Activated naive CD8-positive, alpha-beta T cell treated with anti-CD3 and anti-CD28 coated beads, Interleukin-2, amount 10 ng/mL, durations not matched to agents 7 days and 5 days (primary cell): ENCODE results near the gene CSTA. TPM values are rescaled to one million over a fixed set of nuclear protein-coding genes. Genes with fewer than 3 reads are reported as not detected.
"Not testable (repeated sequence)": the region's sequence is repeated elsewhere in the genome, so short reads cannot be mapped to it uniquely, and the experiment has no call there.

Experiments
- ATAC-seq: fragments of 150-1000 bp; cut with Tn5 transposase; one replicate; pipeline ENCODE4 v1.10.0; 2021; ENCODE audit warnings: low read depth, moderate library complexity
- POLR2A ChIA-PET: fragments of 350-600 bp; sonication (Branson Sonifier 250); formaldehyde crosslinking; loops from one replicate; lab custom pipeline; 2021; ENCODE audit warnings: antibody characterized with exemption; lab: Charles Lee
- DNase-seq: peaks from one replicate; pipeline ENCODE4 v3.0.0; 2021
- H3K27ac Mint-ChIP-seq: one replicate; pipeline ENCODE4 v1.8.0; 2022; ENCODE audit warnings: mild to moderate bottlenecking, mixed read lengths
- H3K27me3 Mint-ChIP-seq: one replicate; pipeline ENCODE4 v1.8.0; 2022; ENCODE audit warnings: mild to moderate bottlenecking, moderate library complexity, mixed read lengths
- H3K36me3 Mint-ChIP-seq: one replicate; pipeline ENCODE4 v1.8.0; 2021; ENCODE audit warnings: mild to moderate bottlenecking, mixed read lengths
- H3K4me1 Mint-ChIP-seq: one replicate; pipeline ENCODE4 v1.8.0; 2021; ENCODE audit warnings: mixed read lengths
- H3K4me3 Mint-ChIP-seq: one replicate; pipeline ENCODE4 v1.8.0; 2022; ENCODE audit warnings: mild to moderate bottlenecking, moderate library complexity, mixed read lengths
- H3K9me3 Mint-ChIP-seq: one replicate; pipeline ENCODE4 v1.8.0; 2021; ENCODE audit warnings: mixed read lengths
- total RNA-seq, 2 experiments: library from RNA; stranded (reverse); gene quantifications; one replicate each; pipeline ENCODE4 v1.2.3, GENCODE V29; 2021

Gene CSTA
- total RNA-seq, 2 experiments from 2014 or later, result not detected

DNA sequence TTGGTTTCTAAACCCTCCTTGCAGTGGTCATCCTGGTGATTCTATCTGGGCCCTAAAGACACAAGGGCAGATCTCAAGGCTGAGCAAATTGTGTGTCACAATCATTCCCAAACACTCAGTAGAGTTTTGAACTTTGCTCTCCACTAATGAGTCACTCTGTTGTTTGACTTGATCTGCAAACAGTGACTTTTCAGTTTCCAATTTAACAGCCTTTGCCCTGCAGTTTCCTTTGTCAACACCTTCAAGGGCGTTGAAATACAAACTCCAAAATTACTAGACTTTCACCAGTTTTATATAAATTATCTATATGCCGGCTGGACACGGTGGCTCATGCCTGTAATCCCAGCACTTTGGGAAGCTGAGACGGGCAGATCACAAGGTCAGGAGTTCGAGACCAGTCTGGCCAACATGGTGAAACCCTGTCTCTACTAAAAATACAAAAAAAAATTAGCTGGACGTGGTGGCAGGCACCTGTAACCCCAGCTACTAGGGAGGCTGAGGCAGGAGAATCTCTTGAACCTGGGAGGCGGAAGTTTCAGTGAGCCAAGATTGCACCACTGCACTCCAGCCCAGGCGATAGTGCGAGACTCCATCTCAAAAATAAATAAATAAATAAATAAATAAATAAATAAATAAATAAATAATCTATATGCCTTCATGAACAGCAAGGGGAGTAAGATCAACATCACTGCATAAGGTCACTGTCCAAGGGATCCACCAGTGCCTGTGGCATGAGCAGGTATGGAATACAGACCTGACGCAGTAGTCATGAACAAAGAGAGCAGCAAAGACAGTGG, 40.7 kb downstream of the CSTA start:
- H3K9me3 Mint-ChIP-seq, H3K4me3 Mint-ChIP-seq, DNase-seq, H3K4me1 Mint-ChIP-seq, H3K27ac Mint-ChIP-seq, H3K27me3 Mint-ChIP-seq, H3K36me3 Mint-ChIP-seq: not testable (repeated sequence)
- POLR2A ChIA-PET, result interaction anchor here (0.6 kb wide), 1 partner anchor 37 kb away, joined by 3 read pairs; no protein-coding TSS in a partner anchor
- ATAC-seq, result peak; percentile 22

DNA sequence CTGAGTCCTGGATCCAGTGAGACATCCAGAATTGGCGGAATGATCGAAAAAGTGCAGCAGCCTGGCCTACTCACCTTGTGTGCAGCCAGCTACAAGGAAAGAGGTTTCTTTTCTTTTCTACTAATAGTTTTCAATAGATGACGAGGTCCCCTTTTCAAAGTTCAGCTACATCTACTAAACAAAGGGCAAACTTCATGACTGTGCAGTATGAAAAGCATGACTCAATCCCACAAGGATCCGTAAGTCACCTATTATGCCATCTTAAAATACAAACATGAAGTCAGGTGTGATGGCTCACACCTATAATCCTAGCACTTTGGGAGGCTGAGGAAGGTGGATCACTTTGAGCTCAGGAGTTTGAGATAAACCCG, 41.3 kb downstream of the CSTA start:
- Mint-ChIP-seq H3K27ac (no peak overlapping the region), H3K36me3 (peaks cover 12% of the 10 kb centered on the region), H3K4me1 (peaks cover 1% of the 10 kb centered on the region), H3K9me3 (no peaks in the 10 kb centered on the region), H3K4me3 (no peak overlapping the region), H3K27me3 (no peaks in the 10 kb centered on the region)
- ATAC-seq (no peak), DNase-seq (no peak)
- POLR2A ChIA-PET, result no interaction called here

DNA sequence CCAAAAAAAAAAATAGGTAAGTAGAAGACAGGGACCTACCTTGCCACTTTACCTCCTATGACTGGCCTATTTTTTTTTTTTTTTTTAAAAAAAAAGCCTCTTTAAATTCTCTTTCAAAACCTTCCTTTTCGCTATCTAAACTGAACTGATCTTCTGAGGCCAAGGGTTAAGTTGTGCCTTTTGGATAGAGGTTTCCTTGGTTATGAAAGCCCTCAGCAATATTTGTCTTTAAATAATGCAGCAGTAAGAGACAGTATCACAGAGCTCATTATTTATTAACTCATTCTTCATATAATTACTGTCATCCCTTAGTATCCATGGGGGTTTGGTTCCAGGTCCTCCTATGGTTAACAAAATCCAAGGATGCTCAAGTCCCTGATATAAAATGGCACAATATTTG, 49.0 kb downstream of the CSTA start:
- POLR2A ChIA-PET, result no interaction called here
- no peak for DNase-seq
- Mint-ChIP-seq H3K9me3 (no peaks in the 10 kb centered on the region), H3K27me3 (no peaks in the 10 kb centered on the region), H3K4me3 (no peak overlapping the region), H3K4me1 (peaks cover 7% of the 10 kb centered on the region), H3K27ac (no peak overlapping the region), H3K36me3 (peaks cover 18% of the 10 kb centered on the region)
- no peak for ATAC-seq

GRCh38 chr3:122377975-122378374, 52.9 kb downstream of the CSTA start:
- POLR2A ChIA-PET, result no interaction called here
- Mint-ChIP-seq H3K4me1 (peaks cover 27% of the 10 kb centered on the region), H3K36me3 (peaks cover 16% of the 10 kb centered on the region), H3K9me3 (no peaks in the 10 kb centered on the region), H3K27me3 (no peaks in the 10 kb centered on the region), H3K27ac (no peak overlapping the region), H3K4me3 (no peak overlapping the region)
- ATAC-seq (no peak), DNase-seq (no peak)

DNA sequence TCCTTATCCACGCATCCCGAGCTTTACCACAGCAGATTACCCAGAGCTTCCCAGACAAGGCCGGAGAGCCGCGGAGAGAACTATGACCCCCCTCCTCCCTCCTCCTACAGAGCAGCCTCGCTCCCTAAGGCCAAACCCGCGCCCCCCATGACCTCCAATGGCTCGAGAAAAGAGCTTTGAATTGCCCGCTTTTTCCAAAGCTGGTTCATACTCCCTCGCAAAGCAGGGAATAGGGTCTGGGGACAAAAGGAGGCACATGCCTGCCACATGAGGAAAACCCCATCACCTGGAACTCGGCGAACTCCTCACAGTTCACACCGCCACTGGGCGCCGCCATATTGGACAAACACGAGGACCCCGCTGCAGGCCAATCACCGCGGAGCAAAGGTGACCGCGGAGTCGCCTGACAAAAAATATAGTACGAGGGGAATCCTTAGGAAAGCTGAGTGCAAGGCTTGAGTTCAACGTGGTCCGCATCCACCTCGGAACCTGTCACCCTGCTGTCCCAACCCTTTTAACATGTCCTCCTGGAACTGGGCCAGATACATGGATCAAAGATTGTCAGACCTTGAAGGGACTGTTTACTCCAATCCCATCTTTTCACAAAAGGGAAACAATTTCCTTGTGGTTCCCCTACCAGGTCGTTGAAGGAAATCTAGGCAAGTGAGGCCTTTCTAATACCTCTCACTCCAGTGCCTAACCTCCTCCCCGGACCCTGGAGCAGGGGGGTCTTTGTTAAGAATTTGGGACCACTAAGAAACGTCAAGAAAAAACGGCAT, 58.0 kb downstream of the CSTA start, which contains the start of gene MIX23:
TSS of gene MIX23 (minus strand) at position 344 of the 779 bp plus-strand sequence. CDS start at position 337, 7 bp downstream.
- no peaks in the 10 kb centered on the region for H3K9me3 Mint-ChIP-seq

DNA sequence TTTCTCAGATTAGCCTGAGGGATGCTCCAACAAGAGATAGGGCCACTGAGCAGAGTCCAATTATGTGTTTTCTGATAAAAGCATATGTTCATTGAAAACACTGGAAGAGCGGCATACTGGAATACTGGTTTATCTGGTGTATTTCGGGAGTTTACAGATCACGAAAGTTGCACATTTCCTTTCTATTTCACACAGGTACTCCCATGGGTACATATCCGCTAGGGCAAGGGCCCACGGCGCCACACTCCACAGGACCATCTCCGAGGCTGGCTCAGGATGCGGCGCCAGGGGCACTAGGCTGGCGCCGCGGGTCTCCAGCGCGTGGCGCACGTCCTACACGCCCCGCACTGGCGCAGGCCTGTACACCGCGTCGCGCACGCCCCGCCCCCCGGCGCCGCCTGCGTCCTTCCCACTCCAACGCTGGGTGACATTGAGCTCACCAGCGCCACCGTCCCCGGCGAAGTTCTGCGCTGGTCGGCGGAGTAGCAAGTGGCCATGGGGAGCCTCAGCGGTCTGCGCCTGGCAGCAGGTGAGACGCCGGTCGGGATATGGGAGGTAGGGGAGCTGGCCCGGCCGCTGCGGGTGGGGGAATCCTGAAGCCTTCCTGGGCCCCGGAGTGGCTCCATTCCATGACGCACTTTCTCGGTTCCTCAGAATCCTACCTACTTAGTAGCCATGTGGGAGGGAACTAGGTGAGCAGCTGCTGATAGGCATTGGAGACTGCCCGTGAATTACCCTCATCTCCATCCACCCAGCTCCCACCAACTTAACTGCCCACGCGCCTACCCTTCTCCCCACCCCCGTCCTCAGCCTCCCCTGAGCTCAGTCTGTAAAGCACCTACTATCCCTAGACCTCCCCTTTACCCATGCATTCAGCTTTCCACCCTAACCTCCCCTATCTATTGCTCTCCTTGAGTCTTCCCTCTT, 59.0 kb downstream of the CSTA start, which contains the start of gene FAM162A:
TSS of gene FAM162A (plus strand) at position 412 of the 927 bp plus-strand sequence. CDS start at position 496, 84 bp downstream.
- ATAC-seq (peak; percentile 99), DNase-seq (peak; percentile 96)
- H3K27ac Mint-ChIP-seq, result peak within 1 kb of the TSS; percentile 90
- no peaks in the 10 kb centered on the region for H3K9me3 Mint-ChIP-seq
- POLR2A ChIA-PET, result interaction anchor here (0.6 to 3.3 kb wide), 9 partner anchors 9 to 723 kb away, joined by 3 to 25 read pairs (median 4); partner anchors contain the start of genes HCLS1, KPNA1, PARP14 and WDR5B
- H3K27me3 Mint-ChIP-seq, result no peaks in the 10 kb centered on the region
- H3K4me3 Mint-ChIP-seq, result peak within 1 kb of the TSS; percentile 96
- H3K4me1 Mint-ChIP-seq, result peaks cover 51% of the 10 kb centered on the region
- peaks cover 21% of the 10 kb centered on the region for H3K36me3 Mint-ChIP-seq

More for the DNA sequence above, 58.0 kb downstream of the CSTA start, which contains the start of gene MIX23:
- Mint-ChIP-seq H3K36me3 (peaks cover 16% of the 10 kb centered on the region), H3K4me1 (peaks cover 51% of the 10 kb centered on the region), H3K27me3 (no peaks in the 10 kb centered on the region), H3K27ac (peak within 1 kb of the TSS; percentile 90), H3K4me3 (peak within 1 kb of the TSS; percentile 96)
- ATAC-seq (peak; percentile 37), DNase-seq (peak; percentile 84)
- POLR2A ChIA-PET, result interaction anchor here (1.8 to 3.3 kb wide), 3 partner anchors 10 to 296 kb away, joined by 4 to 25 read pairs (median 14); partner anchors contain the start of genes PARP14 and WDR5B

DNA sequence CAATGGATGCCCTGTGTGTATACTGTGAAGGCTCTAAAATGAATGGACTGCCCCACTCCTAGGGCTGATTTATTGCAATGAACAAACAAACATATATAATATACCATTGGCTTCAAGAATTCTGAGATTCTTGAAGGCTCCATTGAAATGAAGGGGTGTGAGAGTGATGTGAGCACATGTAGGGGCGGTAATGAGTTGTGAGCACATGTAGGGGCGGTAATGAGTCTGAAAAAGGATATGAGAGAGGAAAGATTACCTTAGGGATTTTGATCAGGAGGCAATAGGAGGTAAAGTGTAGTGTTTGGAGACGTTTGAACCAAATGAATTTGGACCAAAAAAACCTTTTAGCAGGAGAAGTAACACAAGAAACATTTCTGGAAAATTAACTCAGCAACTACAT, 62.7 kb downstream of the CSTA start:
- DNase-seq (no peak), ATAC-seq (no peak)
- H3K4me3 Mint-ChIP-seq, result no peak overlapping the region
- no peaks in the 10 kb centered on the region for H3K9me3 Mint-ChIP-seq
- no peak overlapping the region for H3K27ac Mint-ChIP-seq
- peaks cover 21% of the 10 kb centered on the region for H3K36me3 Mint-ChIP-seq
- no peaks in the 10 kb centered on the region for H3K27me3 Mint-ChIP-seq
- POLR2A ChIA-PET, result no interaction called here
- peaks cover 37% of the 10 kb centered on the region for H3K4me1 Mint-ChIP-seq

DNA sequence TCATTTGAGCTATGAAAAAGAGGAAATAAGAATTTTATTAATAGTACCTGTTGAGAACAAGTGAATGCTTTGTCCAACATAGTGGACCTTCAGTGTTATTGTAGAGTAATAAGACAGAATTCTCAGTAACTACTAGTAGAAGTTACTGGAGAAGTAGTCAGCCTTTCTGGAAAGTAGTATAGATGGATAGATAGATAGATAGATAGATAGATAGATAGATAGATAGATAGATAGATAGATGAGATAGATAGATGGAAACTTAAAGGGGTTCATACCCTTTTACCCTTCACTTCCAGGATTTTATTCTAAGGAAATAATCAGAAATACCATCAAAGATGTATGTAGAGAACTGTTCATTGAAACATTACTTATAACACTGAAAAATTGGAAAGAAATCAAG, 64.1 kb downstream of the CSTA start:
- peaks cover 27% of the 10 kb centered on the region for H3K36me3 Mint-ChIP-seq
- H3K27ac Mint-ChIP-seq, result no peak overlapping the region
- H3K9me3 Mint-ChIP-seq, result no peaks in the 10 kb centered on the region
- ATAC-seq (no peak), DNase-seq (no peak)
- H3K4me1 Mint-ChIP-seq, result peaks cover 41% of the 10 kb centered on the region
- H3K4me3 Mint-ChIP-seq, result no peak overlapping the region
- POLR2A ChIA-PET, result interaction anchor here (1.2 kb wide), 1 partner anchor 290 kb away, joined by 4 read pairs; no protein-coding TSS in a partner anchor
- no peaks in the 10 kb centered on the region for H3K27me3 Mint-ChIP-seq

DNA sequence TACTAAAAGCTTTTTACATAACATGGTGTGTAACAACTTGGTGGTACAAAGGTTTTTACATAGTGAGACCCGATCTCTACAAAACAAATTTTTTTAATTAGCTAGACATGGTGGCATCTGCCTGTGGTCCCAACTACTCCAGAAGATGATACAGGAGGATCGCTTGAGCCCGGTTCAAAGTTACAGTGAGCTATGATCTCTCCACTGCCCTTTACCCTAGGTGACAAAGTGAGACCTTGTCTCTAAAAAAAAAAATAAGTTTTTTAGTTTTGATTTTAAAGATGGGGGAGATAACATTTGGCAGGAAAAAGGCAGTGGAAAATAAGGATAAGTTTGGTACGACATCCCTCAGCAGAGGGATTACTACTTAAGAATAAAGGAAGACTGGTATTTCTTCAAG, 64.8 kb downstream of the CSTA start:
- H3K9me3 Mint-ChIP-seq, result no peaks in the 10 kb centered on the region
- DNase-seq, result no peak
- no peaks in the 10 kb centered on the region for H3K27me3 Mint-ChIP-seq
- H3K4me1 Mint-ChIP-seq, result peaks cover 41% of the 10 kb centered on the region
- ATAC-seq, result no peak
- POLR2A ChIA-PET, result interaction anchor here (0.6 to 1.2 kb wide), 2 partner anchors 290 to 559 kb away, joined by 3 to 4 read pairs; no protein-coding TSS in a partner anchor
- H3K36me3 Mint-ChIP-seq, result peaks cover 30% of the 10 kb centered on the region
- no peak overlapping the region for H3K27ac Mint-ChIP-seq
- H3K4me3 Mint-ChIP-seq, result no peak overlapping the region

DNA sequence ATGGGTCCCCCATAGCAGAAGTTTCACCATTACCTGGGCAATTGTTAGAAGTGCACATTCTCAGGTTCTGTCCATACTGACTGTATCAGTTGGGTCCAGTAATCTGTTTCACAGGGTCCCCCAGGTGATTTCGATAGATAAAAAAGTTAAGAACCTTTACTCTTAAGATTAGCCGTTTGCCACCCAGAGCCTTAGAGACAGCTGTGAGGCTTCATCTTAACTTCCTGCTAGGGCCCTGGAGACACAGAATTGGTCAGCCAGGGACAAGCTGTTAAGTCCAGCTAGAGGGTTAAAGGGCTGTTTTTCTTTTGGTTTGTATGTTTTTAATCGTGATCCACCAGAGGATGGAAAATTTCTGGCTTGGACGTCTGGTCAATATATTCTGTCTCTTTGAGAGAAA, 65.6 kb downstream of the CSTA start:
- no peak for DNase-seq
- Mint-ChIP-seq H3K27ac (no peak overlapping the region), H3K4me3 (no peak overlapping the region), H3K9me3 (no peaks in the 10 kb centered on the region), H3K27me3 (no peaks in the 10 kb centered on the region), H3K4me1 (peaks cover 43% of the 10 kb centered on the region), H3K36me3 (peaks cover 32% of the 10 kb centered on the region)
- ATAC-seq, result no peak
- POLR2A ChIA-PET, result interaction anchor here (1.2 kb wide), 1 partner anchor 289 kb away, joined by 4 read pairs; no protein-coding TSS in a partner anchor
